Heart left ventricle (tissue), 16 donors: ENCODE data around the gene CCR3. TPM values are rescaled to one million over a fixed set of nuclear protein-coding genes. Genes with fewer than 3 reads are reported as not detected.

Experiments
- ATAC-seq, 4 donors: fragments of 200-7000 bp; cut with Tn5 transposase; one replicate each; pipeline ENCODE4 v1.9.1; 2020 to 2022; ENCODE audit warnings: moderate library complexity in 4 of 4, mild to moderate bottlenecking in 3 of 4, moderate number of reproducible peaks in 1 of 4
- DNase-seq, 5 donors: peaks; one replicate each; pipeline ENCODE4 v3.0.0-alpha.2; 2020
- H3K27ac ChIP-seq, 12 donors: fragments of 200-600 bp; sonication (generic) in 4 of 12; one replicate each; pipeline versions ENCODE4 v1.5.0 to v1.8.0; 2016 to 2022; ENCODE audit warnings: mild to moderate bottlenecking in 2 of 12
- H3K27me3 ChIP-seq, 9 donors: fragments of 200-600 bp; sonication (generic) in 2 of 9; one replicate each; pipeline versions ENCODE4 v1.5.1 to v1.8.0; 2016 to 2022; ENCODE audit warnings: mild to moderate bottlenecking in 3 of 9
- H3K36me3 ChIP-seq, 9 donors: fragments of 200-600 bp; sonication (generic) in 2 of 9; one replicate each; pipeline versions ENCODE4 v1.5.0 to v1.8.0; 2018 to 2022; ENCODE audit warnings: mild to moderate bottlenecking in 2 of 9
- H3K4me1 ChIP-seq, 12 donors: fragments of 200-600 bp; sonication (generic) in 4 of 12; one replicate each; pipeline versions ENCODE4 v1.5.0 to v1.8.0; 2016 to 2022; ENCODE audit warnings: mild to moderate bottlenecking in 3 of 12
- H3K4me3 ChIP-seq, 12 donors: fragments of 200-600 bp; sonication (generic) in 4 of 12; one replicate each; pipeline versions ENCODE4 v1.5.0 to v1.8.0; 2017 to 2022; ENCODE audit warnings: mild to moderate bottlenecking in 9 of 12, moderate library complexity in 4 of 12
- H3K9me3 ChIP-seq, 12 donors: fragments of 200-600 bp; sonication (generic) in 4 of 12; one replicate each; pipeline versions ENCODE4 v1.5.0 to v1.8.0; 2016 to 2022; ENCODE audit warnings: mild to moderate bottlenecking in 1 of 12
- POLR2A ChIP-seq, 2 donors: fragments of 450-650 bp; IDR thresholded peaks; one replicate each; pipeline ENCODE4 v1.6.1; 2017; ENCODE audit warnings: antibody characterized with exemption in 2 of 2, mild to moderate bottlenecking in 2 of 2, moderate library complexity in 2 of 2
- WGBS, 4 donors: extraction: QIAGEN DNeasy Blood & Tissue Kit in 2 of 4; methylation state at CpG; one replicate each; pipeline versions ENCODE4 v1.1.5 to v1.1.7; 2013 to 2018; 5-methylcytosine and 5-hydroxymethylcytosine counted together
- intact Hi-C, 10 donors: fragments of 100-400 bp; cut with DNase I; formaldehyde crosslinking; loops; one replicate each; pipeline versions ENCODE4 v1.11.1 to v1.14.2; 2022
- polyA plus RNA-seq, 2 donors: library from polyadenylated mRNA; stranded (reverse); fragments of 200-250 nt; gene quantifications; one replicate each; pipeline ENCODE4 v1.2.3, GENCODE V29; 2013
- total RNA-seq, 9 donors: library from RNA; depleted of rRNA in 2 of 9; stranded (reverse); fragments of >200 nt in 2 of 9; fragmentation: NEBNext Ultra II Directional in 3 of 9; extraction: Animal tissue kit (Norgen Biotek cat#: 25700) in 3 of 9; gene quantifications; one replicate each; pipeline versions ENCODE4 v1.1.0 to v1.2.4, GENCODE V29; 2016 to 2023
- TF ChIP-seq, protein P1 (sequence below), 12 donors: fragments of 200-600 bp; sonication (generic) in 4 of 12; IDR thresholded peaks; one replicate each; pipeline versions ENCODE4 v1.5.0 to v1.8.0; 2018 to 2022; ENCODE audit warnings: antibody characterized with exemption in 12 of 12, mild to moderate bottlenecking in 5 of 12
- donor health status: ischemic (EF 13 %, LVEDD 7.1; RV severe dilation, severe dysfunction).
- donor health status: healthy with polysubstance abuse.
- donor health status: DM: no; HTN: yes; CAD: no.
- donor health status: DM: no; HTN: no; CAD: no.
- donor health status: ischemic (EF 25% LVEDD 6.9; RV normal size, moderate dysfunction).
- donor health status: ischemic (EF 25% LVEDD 5.7; RV mildly dilated, moderate dysfunction).
- donor health status: healthy.
- donor health status: DM: yes; HTN: yes; CAD: no.
- donor health status: ischemic (EF 35%, LVEDD 5.7; RV mildly dilated, moderate dysfunction).
- donor health status: nonischemic (EF 11% LVEDD 7.7; RV severe dilation, severe dysfunction).
- donor health status: DM: yes; HTN: yes; CAD: no.
- donor health status: PGD.
- donor health status: ischemic (EF 29% LVEDD 5.4; RV normal size, mild dysfunction).
- donor health status: nonischemic (EF 23%, LVEDD 6.1; RV moderate dilation, normal function).

The CCR3 gene
- total and polyA plus RNA-seq, 11 donors, result 0.20 to 0.27 TPM; not detected in 9

DNA sequence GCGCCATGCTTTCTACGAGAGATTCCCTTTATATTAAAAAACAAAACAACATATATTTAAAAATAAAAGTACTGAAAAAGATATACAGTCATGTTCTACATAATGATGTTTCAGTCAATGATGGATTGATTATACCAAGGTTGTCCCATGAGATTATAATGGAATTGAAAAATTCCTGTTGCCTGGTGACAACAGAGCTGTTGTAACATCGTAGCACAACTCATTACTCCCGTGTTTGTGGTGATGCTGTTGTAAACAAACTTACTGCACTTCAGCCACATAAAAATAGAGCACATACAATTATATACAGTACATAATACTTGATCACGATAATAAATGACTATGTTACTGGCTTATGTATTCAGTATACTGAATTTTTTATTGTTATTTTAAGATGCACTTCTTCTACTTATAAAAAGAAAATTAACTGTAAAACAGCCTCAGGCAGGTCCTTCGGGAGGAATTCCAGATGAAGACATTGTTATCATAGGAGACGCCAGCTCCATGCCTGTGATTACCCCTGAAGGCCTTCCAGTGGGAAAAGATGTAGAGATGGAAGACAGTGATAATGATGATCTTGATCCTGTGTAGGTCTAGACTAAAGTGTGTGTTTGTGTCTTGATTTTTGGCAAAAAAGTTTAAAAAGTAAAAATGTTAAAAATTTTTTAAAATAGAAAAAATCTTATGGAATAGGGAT is 45.9 kb upstream of the CCR3 start:
- Histone ChIP-seq H3K4me1 (peaks cover 0 to 24% (median 0%) of the 10 kb centered on the region in 12 donors), H3K27ac (no peak overlapping the region), H3K4me3 (no peak overlapping the region), H3K9me3 (peaks cover 0 to 42% (median 9%) of the 10 kb centered on the region in 12 donors), H3K36me3 (no peaks in the 10 kb centered on the region), H3K27me3 (no peaks in the 10 kb centered on the region)
- 75 to 80% (median 77%) methylated on average over 7 of the region's 7 CpGs for WGBS, 4 donors
- intact Hi-C loops, result no loop called here
- ATAC-seq (no peak), DNase-seq (no peak)
- TF ChIP-seq, protein P1, sequence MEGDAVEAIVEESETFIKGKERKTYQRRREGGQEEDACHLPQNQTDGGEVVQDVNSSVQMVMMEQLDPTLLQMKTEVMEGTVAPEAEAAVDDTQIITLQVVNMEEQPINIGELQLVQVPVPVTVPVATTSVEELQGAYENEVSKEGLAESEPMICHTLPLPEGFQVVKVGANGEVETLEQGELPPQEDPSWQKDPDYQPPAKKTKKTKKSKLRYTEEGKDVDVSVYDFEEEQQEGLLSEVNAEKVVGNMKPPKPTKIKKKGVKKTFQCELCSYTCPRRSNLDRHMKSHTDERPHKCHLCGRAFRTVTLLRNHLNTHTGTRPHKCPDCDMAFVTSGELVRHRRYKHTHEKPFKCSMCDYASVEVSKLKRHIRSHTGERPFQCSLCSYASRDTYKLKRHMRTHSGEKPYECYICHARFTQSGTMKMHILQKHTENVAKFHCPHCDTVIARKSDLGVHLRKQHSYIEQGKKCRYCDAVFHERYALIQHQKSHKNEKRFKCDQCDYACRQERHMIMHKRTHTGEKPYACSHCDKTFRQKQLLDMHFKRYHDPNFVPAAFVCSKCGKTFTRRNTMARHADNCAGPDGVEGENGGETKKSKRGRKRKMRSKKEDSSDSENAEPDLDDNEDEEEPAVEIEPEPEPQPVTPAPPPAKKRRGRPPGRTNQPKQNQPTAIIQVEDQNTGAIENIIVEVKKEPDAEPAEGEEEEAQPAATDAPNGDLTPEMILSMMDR (IDR thresholded peaks at IDR 0.05), result no peak
- no peak for TF ChIP-seq POLR2A (IDR thresholded peaks at IDR 0.05)

DNA sequence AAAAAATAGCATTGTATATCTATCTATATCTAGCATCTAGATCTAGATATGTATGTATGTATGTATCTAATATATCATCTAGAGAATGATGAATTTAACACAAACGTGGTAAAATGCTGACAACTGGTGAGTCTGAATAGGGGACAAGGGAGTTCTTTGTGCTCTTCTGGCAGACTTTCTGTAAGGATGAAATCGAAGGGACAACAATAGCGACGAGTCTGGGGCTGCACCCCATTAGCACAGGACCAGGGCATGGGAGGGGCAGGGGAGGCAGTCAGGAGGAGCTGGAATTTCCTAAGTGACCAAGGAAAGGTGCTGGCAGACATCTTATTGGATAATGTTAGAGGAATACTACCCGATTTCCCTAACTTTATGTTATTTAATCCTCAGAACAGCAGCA is 42.0 kb upstream of the CCR3 start:
- H3K4me3 ChIP-seq, result no peak overlapping the region
- TF ChIP-seq, protein P1 (IDR thresholded peaks at IDR 0.05), result no peak
- no peak for TF ChIP-seq POLR2A (IDR thresholded peaks at IDR 0.05)
- DNase-seq (no peak), ATAC-seq (no peak)
- H3K36me3 ChIP-seq, result peaks cover 0 to 18% (median 0%) of the 10 kb centered on the region in 9 donors
- no peak overlapping the region for H3K27ac ChIP-seq
- H3K4me1 ChIP-seq, result peaks cover 0 to 26% (median 0%) of the 10 kb centered on the region in 12 donors
- intact Hi-C loops, result no loop called here
- H3K9me3 ChIP-seq, result peaks cover 0 to 20% (median 2%) of the 10 kb centered on the region in 12 donors
- H3K27me3 ChIP-seq, result no peaks in the 10 kb centered on the region
- 64 to 77% (median 72%) methylated on average over 5 of the region's 5 CpGs for WGBS, 4 donors

DNA sequence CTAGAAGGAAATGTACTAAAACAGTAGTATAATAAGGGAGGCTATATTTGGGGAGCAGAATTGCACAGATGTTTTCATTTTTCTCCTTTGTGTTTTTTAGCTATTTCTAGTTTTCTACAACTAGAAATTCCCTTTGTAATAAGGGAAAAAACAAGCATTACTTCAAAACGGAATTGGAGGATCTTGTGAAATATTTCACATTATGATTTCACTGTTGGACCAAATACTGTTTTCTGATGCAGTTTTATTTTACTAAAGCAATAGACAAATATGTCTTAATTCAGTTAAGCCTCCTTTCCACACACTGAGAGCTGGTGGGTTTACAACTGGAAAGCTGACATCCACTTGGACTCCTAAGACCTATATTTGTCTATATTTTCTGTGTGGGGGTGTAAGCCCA is 41.5 kb upstream of the CCR3 start:
- intact Hi-C loops, result no loop called here
- Histone ChIP-seq H3K4me1 (peaks cover 0 to 31% (median 0%) of the 10 kb centered on the region in 12 donors), H3K9me3 (peaks cover 0 to 16% (median 2%) of the 10 kb centered on the region in 12 donors), H3K27me3 (no peaks in the 10 kb centered on the region), H3K36me3 (peaks cover 0 to 18% (median 0%) of the 10 kb centered on the region in 9 donors), H3K4me3 (no peak overlapping the region), H3K27ac (no peak overlapping the region)
- no peak for TF ChIP-seq POLR2A (IDR thresholded peaks at IDR 0.05)
- TF ChIP-seq, protein P1 (IDR thresholded peaks at IDR 0.05), result no peak
- DNase-seq, result no peak
- ATAC-seq, result no peak
- WGBS, 4 donors, result 49 to 74% (median 60%) methylated on average over 1 of the region's 1 CpG

DNA sequence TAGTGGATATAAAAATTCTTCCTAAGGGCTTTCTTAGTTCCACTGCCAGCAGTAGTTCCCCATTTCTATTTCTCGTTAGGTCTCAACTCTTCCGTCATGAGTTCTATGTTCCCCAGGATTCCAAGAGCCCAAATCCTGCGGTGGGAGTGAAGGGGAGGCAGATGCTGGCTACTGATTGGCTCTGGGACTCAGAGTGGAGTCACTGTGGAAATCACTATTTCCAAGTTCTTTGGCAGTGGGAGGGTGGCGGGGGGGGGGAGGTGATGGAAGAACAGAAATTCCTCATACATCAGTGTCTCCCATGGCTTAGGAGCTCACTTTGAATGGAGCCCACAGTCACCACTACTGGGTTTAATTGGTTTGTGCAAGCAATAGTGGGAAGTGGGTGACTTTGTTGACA is 39.7 kb upstream of the CCR3 start:
- intact Hi-C loops, result no loop called here
- no peak for ATAC-seq
- H3K4me3 ChIP-seq, result no peak overlapping the region
- peaks cover 0 to 18% (median 0%) of the 10 kb centered on the region in 9 donors for H3K36me3 ChIP-seq
- H3K9me3 ChIP-seq, result peaks cover 0 to 11% (median 2%) of the 10 kb centered on the region in 12 donors
- peak overlapping the region in 1 of 12 donors; percentile 44 for H3K27ac ChIP-seq
- 75 to 88% (median 83%) methylated on average over 4 of the region's 4 CpGs for WGBS, 4 donors
- H3K27me3 ChIP-seq, result no peaks in the 10 kb centered on the region
- peaks cover 0 to 34% (median 0%) of the 10 kb centered on the region in 12 donors for H3K4me1 ChIP-seq
- no peak for TF ChIP-seq POLR2A (IDR thresholded peaks at IDR 0.05)
- TF ChIP-seq, protein P1 (IDR thresholded peaks at IDR 0.05), result no peak
- DNase-seq, result no peak
